Neural cell (in vitro differentiated cells): ENCODE measurements around the gene SKI. TPM values are rescaled to one million over a fixed set of nuclear protein-coding genes. Genes with fewer than 3 reads are reported as not detected.

ENCODE experiments used
- H2AFZ ChIP-seq: fragments of 200-600, 300-800 bp; sonication (generic), shearing (Covaris generic); 2 replicates; pipeline ENCODE4 v1.6.0; 2014; ENCODE audit warnings: low read depth, mild to moderate bottlenecking, antibody characterized with exemption, low read length, moderate library complexity
- H3F3A ChIP-seq: fragments of 200-600 bp; shearing (Covaris generic); 2 replicates; pipeline ENCODE4 v1.6.1; 2016; ENCODE audit warnings: mild to moderate bottlenecking, moderate library complexity, mixed read lengths, antibody characterized with exemption, low read length; ENCODE audit not compliant: insufficient read depth, poor library complexity, severe bottlenecking
- H3K27ac ChIP-seq: fragments of 200-600, 300-800 bp; sonication (generic), shearing (Covaris generic); 2 replicates; pipeline ENCODE4 v1.5.1; 2014; ENCODE audit warnings: mild to moderate bottlenecking, low read length, moderate library complexity
- H3K27me3 ChIP-seq: fragments of 300-800, 200-600 bp; sonication (generic), shearing (Covaris generic); 2 replicates; pipeline ENCODE4 v1.6.0; 2014; ENCODE audit warnings: mild to moderate bottlenecking, low read depth, low read length, moderate library complexity; ENCODE audit not compliant: insufficient read depth
- H3K36me3 ChIP-seq: fragments of 300-800, 200-600 bp; sonication (generic), shearing (Covaris generic); 2 replicates; pipeline ENCODE4 v1.5.1; 2014; ENCODE audit warnings: mild to moderate bottlenecking, antibody characterized with exemption, low read length, moderate library complexity; ENCODE audit not compliant: insufficient read depth
- H3K4me2 ChIP-seq: fragments of 300-800, 200-600 bp; sonication (generic), shearing (Covaris generic); 2 replicates; pipeline ENCODE4 v1.6.0; 2014; ENCODE audit warnings: mild to moderate bottlenecking, low read length
- H3K4me3 ChIP-seq: fragments of 300-800, 200-600 bp; sonication (generic), shearing (Covaris generic); 2 replicates; pipeline ENCODE4 v1.5.1; 2014; ENCODE audit warnings: mild to moderate bottlenecking, low read length, moderate library complexity
- H3K79me2 ChIP-seq: fragments of 200-600 bp; shearing (Covaris generic); replicated peaks from 2 replicates; pipeline ENCODE4 v1.6.0; 2014; ENCODE audit warnings: mild to moderate bottlenecking, low read length, moderate library complexity; ENCODE audit not compliant: insufficient read depth
- H3K9ac ChIP-seq: fragments of 300-800, 200-600 bp; sonication (generic), shearing (Covaris generic); 2 replicates; pipeline ENCODE4 v1.6.1; 2016; ENCODE audit warnings: mild to moderate bottlenecking, low read length, mixed read lengths
- H3K9me2 ChIP-seq: fragments of 200-600 bp; shearing (Covaris generic); 2 replicates; pipeline ENCODE4 v1.6.1; 2016; ENCODE audit warnings: mild to moderate bottlenecking, low read length, mixed read lengths; ENCODE audit not compliant: insufficient read depth
- H3K9me3 ChIP-seq: fragments of 200-600, 300-800 bp; sonication (generic), shearing (Covaris generic); 2 replicates; pipeline ENCODE4 v1.6.1; 2016; ENCODE audit warnings: mild to moderate bottlenecking, mixed run types, low read length, moderate library complexity, mixed read lengths
- H4K20me1 ChIP-seq: fragments of 200-600 bp; shearing (Covaris generic); 2 replicates; pipeline ENCODE4 v1.6.1; 2016; ENCODE audit warnings: mild to moderate bottlenecking, mixed run types; ENCODE audit not compliant: insufficient read depth
- EP300 ChIP-seq: fragments of 450-650 bp; conservative IDR thresholded peaks from 2 replicates; pipeline ENCODE4 v1.6.1; 2014; ENCODE audit warnings: antibody characterized with exemption, mild to moderate bottlenecking, moderate library complexity; ENCODE audit not compliant: poor library complexity, severe bottlenecking
- EZH2 ChIP-seq: fragments of 200-600, 300-800 bp; shearing (Covaris generic), sonication (generic); IDR thresholded peaks from 2 replicates; pipeline ENCODE4 v1.6.1; 2014; ENCODE audit warnings: antibody characterized with exemption, low read length, borderline replicate concordance, mild to moderate bottlenecking; ENCODE audit not compliant: insufficient read depth, poor library complexity, severe bottlenecking
- MXI1 ChIP-seq: fragments of 450-650 bp; conservative IDR thresholded peaks from 2 replicates; pipeline ENCODE4 v1.6.1; 2014; ENCODE audit warnings: antibody characterized with exemption, mild to moderate bottlenecking; ENCODE audit not compliant: poor library complexity, severe bottlenecking
- POLR2AphosphoS5 ChIP-seq: IDR thresholded peaks from 2 replicates; pipeline ENCODE4 v1.6.1; 2012
- RAD21 ChIP-seq: fragments of 450-650 bp; conservative IDR thresholded peaks from 2 replicates; pipeline ENCODE4 v1.6.1; 2014; ENCODE audit warnings: antibody characterized with exemption, mild to moderate bottlenecking, moderate library complexity
- REST ChIP-seq: IDR thresholded peaks from 2 replicates; pipeline ENCODE4 v1.6.1; 2012; ENCODE audit warnings: borderline replicate concordance
- SMC3 ChIP-seq: fragments of 450-650 bp; conservative IDR thresholded peaks from 2 replicates; pipeline ENCODE4 v1.6.1; 2014; ENCODE audit warnings: antibody characterized with exemption, mild to moderate bottlenecking, moderate library complexity; ENCODE audit not compliant: poor library complexity
- TAF1 ChIP-seq: IDR thresholded peaks from 2 replicates; pipeline ENCODE4 v1.6.1; 2012; ENCODE audit warnings: low read depth
- polyA plus RNA-seq: library from polyadenylated mRNA; depleted of rRNA; stranded (reverse); fragments of >200 nt; gene quantifications from 2 replicates; pipeline ENCODE4 v1.2.3, GENCODE V29; 2014
- TF ChIP-seq, protein P1 (sequence below): fragments of 450-650 bp; IDR thresholded peaks from 2 replicates; pipeline ENCODE4 v1.5.1; 2014; ENCODE audit warnings: antibody characterized with exemption, mild to moderate bottlenecking, moderate library complexity; ENCODE audit not compliant: poor library complexity, severe bottlenecking

Gene SKI
- polyA plus RNA-seq, 1 donor from 2014 or later: 4.1 TPM

DNA sequence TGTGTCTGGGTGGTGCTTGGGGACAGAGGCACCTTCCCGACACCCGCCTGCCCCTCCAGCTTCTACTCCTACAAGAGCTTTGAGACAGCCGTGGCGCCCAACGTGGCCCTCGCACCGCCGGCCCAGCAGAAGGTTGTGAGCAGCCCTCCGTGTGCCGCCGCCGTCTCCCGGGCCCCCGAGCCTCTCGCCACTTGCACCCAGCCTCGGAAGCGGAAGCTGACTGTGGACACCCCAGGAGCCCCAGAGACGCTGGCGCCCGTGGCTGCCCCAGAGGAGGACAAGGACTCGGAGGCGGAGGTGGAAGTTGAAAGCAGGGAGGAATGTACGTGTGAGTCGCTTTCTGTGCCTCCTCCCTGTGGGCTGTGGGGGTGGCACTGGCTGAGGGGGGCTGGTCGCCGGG is 75.7 kb downstream of the SKI start:
- no peak overlapping the region for H3K27ac ChIP-seq
- no peaks in the 10 kb centered on the region for H3F3A ChIP-seq
- H4K20me1 ChIP-seq: no peaks in the 10 kb centered on the region
- H2AFZ ChIP-seq: no peak overlapping the region
- no peaks in the 10 kb centered on the region for H3K36me3 ChIP-seq
- no peak for TF ChIP-seq POLR2AphosphoS5
- TF ChIP-seq, protein P1, sequence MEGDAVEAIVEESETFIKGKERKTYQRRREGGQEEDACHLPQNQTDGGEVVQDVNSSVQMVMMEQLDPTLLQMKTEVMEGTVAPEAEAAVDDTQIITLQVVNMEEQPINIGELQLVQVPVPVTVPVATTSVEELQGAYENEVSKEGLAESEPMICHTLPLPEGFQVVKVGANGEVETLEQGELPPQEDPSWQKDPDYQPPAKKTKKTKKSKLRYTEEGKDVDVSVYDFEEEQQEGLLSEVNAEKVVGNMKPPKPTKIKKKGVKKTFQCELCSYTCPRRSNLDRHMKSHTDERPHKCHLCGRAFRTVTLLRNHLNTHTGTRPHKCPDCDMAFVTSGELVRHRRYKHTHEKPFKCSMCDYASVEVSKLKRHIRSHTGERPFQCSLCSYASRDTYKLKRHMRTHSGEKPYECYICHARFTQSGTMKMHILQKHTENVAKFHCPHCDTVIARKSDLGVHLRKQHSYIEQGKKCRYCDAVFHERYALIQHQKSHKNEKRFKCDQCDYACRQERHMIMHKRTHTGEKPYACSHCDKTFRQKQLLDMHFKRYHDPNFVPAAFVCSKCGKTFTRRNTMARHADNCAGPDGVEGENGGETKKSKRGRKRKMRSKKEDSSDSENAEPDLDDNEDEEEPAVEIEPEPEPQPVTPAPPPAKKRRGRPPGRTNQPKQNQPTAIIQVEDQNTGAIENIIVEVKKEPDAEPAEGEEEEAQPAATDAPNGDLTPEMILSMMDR: no peak
- no peak for TF ChIP-seq SMC3
- no peak for TF ChIP-seq RAD21
- no peak for TF ChIP-seq REST
- TF ChIP-seq MXI1: no peak
- no peak for TF ChIP-seq EP300
- no peak for TF ChIP-seq TAF1
- TF ChIP-seq EZH2: no peak
- H3K9me3 ChIP-seq: no peaks in the 10 kb centered on the region
- H3K79me2 ChIP-seq: peaks cover 11% of the 10 kb centered on the region
- H3K4me2 ChIP-seq: no peak overlapping the region
- no peak overlapping the region for H3K4me3 ChIP-seq
- H3K27me3 ChIP-seq: no peaks in the 10 kb centered on the region
- H3K9ac ChIP-seq: no peak overlapping the region
- no peaks in the 10 kb centered on the region for H3K9me2 ChIP-seq

DNA sequence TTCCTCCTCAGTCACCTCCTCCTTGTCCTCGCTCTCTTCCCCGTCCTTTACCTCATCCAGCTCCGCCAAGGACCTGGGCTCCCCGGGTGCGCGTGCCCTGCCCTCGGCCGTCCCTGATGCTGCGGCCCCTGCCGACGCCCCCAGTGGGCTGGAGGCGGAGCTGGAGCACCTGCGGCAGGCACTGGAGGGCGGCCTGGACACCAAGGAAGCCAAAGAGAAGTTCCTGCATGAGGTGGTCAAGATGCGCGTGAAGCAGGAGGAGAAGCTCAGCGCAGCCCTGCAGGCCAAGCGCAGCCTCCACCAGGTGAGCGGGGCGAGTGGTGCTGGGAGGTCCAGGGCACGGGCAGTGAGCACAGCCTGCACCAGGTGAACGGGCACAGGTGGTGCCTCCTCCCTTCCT is 76.2 kb downstream of the SKI start:
- H3K9ac ChIP-seq: no peak overlapping the region
- no peaks in the 10 kb centered on the region for H3K27me3 ChIP-seq
- peaks cover 6% of the 10 kb centered on the region for H3K79me2 ChIP-seq
- H3K4me3 ChIP-seq: no peak overlapping the region
- H4K20me1 ChIP-seq: no peaks in the 10 kb centered on the region
- H3K9me3 ChIP-seq: no peaks in the 10 kb centered on the region
- H3K9me2 ChIP-seq: no peaks in the 10 kb centered on the region
- no peaks in the 10 kb centered on the region for H3K36me3 ChIP-seq
- H2AFZ ChIP-seq: no peak overlapping the region
- H3K4me2 ChIP-seq: no peak overlapping the region
- no peaks in the 10 kb centered on the region for H3F3A ChIP-seq
- no peak overlapping the region for H3K27ac ChIP-seq
- TF ChIP-seq TAF1 (no peak), SMC3 (no peak), MXI1 (no peak), EP300 (no peak), REST (no peak), POLR2AphosphoS5 (no peak), RAD21 (no peak), EZH2 (no peak)
- TF ChIP-seq, protein P1: no peak
